HG03521 (cell line): ENCODE results near the gene TMEM245.

Experiments
- ATAC-seq: cut with Tn5 transposase; IDR thresholded peaks from one replicate; pipeline ENCODE4 v1.9.1; 2021; ENCODE audit warnings: mild to moderate bottlenecking, moderate library complexity; ENCODE audit not compliant: unreplicated experiment

The TMEM245 gene

GRCh38 chr9:109031241-109031640 is 88.5 kb downstream of the TMEM245 start:
- no peak for ATAC-seq

GRCh38 chr9:109030426-109030825 is 89.3 kb downstream of the TMEM245 start:
- no peak for ATAC-seq

DNA sequence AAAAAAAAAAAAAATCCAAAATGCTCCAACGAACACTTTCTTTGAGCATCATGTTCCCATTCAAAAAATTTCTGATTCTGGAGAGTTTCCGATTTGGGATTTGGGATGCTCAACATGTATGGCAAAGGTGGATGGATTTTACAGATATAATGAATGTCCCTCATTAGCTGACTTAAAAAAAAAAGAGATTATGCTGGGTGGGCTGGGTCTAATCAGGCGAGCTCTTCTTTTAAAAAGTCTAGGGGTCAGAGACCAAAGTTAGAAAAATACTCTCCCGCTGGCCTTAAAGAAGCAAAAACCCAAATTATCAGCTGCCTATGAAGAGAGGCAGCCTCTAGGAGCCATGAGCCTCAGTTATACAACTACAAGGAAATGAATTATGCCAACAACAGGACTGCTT is 91.3 kb downstream of the TMEM245 start:
- ATAC-seq = no peak

- no peak for ATAC-seq
Observed at GRCh38 chr9:109027176-109027575, 92.6 kb downstream of the TMEM245 start.

DNA sequence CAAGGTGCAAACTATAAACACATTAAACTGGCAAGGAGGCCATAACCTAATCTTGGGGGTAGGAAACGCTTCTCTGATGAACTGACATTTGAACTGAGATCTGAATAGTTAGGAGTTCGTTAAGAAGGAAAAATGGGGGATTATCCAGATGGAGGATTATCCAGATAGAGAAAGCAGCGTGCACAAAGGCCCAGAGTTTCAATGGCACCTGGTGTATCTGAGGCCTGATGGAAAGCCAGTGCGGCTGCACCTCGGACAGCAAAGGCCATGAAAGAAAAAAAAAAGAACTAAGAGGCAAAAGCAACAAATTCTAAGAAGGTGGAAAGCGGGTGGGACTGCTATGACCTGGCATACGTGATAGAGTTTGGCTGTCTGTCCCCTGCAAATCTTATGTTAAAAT is 93.4 kb downstream of the TMEM245 start:
- no peak for ATAC-seq

- ATAC-seq = no peak
Observed at GRCh38 chr9:109022873-109023272, 96.9 kb downstream of the TMEM245 start.

GRCh38 chr9:109020581-109021511 is 98.9 kb downstream of the TMEM245 start:
- no peak for ATAC-seq

GRCh38 chr9:109020113-109020512 is 99.6 kb downstream of the TMEM245 start:
- ATAC-seq = no peak

GRCh38 chr9:109019420-109019819 is 100.3 kb downstream of the TMEM245 start:
- ATAC-seq = no peak

GRCh38 chr9:109017493-109017892 is 102.3 kb downstream of the TMEM245 start:
- ATAC-seq = no peak

DNA sequence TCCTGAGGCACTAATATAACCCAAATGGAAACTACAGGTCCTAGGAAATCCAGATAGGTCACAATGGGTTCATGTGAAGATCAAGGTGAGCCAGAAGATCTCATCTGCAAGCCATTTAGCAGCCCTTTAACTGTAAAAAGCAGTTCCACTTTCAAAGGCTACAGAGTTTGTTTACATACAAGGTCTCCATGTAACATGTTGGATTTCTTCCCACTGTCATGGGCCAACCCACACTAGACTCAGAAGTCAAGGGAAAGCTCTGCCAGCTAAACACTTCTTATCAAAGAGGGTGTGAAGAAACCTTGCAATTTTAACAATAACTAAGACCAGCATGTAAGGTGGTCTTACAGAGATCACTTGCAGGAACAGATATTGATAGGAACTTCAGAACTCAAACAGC is 102.7 kb downstream of the TMEM245 start:
- ATAC-seq = no peak

DNA sequence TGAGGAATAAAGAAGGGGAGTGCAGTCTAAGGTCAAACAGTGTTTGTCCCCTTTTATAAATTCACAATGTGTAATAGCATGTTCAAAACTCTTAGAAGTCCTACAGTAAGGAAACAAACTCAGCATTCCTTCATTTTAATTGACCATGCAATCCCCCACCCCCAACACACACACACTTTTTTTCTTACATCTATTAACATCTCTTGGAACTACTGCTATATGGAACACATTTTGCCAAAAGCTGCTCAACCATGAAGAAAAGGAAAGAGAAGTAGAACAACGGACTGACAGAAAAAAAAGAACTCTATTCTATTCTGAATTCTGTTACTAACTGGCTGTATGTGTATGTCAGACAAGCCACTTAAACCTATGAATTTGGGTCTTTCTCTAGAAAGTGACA is 103.6 kb downstream of the TMEM245 start:
- no peak for ATAC-seq

DNA sequence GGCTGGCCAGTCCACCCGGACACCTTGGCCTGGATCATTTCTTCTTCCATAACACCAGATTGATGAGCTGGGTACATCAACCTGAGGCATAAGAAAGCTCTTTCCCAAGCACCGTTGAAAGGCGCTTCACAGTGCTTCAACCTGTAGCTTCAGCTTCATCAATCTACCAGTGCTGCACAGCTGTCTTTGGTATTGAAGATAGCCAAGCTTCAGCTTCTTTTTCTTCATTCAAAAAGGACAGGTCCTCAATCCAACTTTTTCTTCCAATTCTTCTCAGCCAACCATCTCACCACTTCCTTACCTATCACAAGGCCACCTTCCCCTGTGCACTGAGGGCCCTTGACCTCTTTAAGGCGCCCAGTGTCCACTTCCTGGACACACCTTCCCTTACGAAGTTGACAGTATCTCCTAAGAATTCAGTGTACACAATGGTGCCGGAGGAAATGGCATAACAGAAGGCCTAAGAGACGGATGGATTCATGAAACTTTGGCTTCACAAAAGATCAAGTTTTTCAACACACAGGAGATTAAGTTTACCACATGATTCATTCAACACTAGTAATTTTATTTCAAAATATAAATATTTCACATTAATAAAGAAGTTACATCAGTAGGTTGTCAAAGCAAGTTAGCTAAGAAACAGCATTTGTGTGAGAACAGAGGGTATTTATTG is 105.0 kb downstream of the TMEM245 start:
- no peak for ATAC-seq

DNA sequence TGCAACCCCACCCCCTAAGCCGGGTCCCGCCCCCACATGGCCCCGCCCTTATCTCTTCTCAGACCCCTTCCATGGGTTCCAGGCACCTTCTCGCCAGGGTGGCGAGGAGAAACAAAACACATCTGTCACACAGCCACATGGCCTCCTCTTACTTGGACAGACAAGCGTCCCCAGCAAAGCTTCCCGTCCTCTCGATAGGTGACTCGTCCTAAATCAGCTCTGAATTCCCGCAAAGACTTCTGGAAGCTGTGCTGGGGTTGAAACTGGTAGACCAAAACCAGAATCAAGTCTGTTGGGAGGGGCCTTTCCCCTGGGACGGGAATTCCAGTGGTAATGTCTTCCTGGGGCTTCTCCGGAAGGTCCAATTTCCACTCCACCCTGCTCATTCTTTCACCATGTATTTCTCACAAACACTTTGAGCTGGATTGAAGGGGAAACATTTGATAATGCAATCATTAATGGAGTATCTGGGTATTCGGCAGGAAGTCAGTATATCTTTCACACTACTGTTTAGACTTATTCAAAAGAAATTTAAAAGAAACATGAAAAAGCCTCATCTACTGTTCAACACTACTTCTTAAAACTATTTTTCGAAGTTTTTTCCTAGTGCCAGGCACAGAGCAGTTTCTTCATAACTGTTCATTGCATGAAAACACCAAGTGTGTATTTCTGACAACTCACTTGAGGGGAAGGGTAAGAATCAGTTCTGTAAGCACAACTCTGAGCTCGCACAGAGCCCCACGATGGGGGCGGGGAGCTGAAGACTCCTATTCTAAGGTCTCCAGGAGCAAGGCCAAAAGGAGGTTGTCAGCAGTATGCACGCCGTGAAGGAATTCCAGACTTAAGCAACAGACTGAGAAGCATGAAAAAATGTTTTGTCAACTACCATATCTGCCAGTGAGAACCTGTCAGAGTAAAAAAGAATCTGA is 105.8 kb downstream of the TMEM245 start:
- ATAC-seq = no peak

DNA sequence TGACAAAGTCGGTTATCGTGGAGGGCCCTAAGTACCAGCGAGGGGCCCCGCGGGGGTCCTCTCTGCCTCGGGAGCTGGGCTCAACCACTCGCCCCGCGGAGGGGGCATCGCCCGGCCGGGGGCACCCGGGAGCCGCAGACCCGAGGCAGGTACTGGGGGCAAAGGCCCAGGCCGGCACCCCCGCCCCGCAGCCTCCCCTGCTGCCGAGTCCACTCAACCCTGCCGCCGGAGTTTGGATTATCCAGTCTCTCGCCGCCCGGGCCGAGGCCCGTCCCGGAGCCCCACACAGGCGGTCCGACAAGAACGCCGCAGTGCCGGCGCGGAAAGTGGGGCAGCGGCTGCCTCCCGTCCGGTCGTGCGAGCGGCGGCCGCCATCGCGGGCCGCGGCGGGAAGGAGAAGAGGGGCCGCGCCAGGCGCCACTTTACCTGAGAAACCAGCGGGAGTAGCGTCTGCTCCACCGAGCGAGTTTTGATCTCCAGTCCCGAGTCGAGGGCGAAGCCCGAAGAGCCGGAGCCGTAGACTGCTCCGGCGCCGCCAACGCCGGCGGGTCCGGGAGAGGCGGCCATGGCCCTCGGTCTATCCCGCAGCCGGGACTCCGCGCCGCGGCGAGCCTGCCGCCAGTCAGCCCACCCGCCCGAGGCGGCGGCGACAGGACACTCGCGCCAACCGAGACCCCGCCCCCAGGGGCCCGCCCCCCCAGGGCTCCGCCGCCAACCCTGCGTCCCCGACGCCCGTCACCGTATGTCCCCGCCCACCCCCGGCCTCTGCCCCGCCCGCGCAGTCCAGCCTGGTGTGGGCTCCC is 106.7 kb downstream of the TMEM245 start, which contains the start of gene CTNNAL1:
Gene CTNNAL1, minus strand, starts transcription at position 624 of the 803 bp plus-strand sequence. Its CDS starts 57 bp downstream, at position 567.
- peak; percentile 72 for ATAC-seq

- ATAC-seq = peak; percentile 3
Observed at GRCh38 chr9:109012009-109012875, 107.5 kb downstream of the TMEM245 start.

GRCh38 chr9:109011231-109011671 is 108.5 kb downstream of the TMEM245 start:
- ATAC-seq = no peak

DNA sequence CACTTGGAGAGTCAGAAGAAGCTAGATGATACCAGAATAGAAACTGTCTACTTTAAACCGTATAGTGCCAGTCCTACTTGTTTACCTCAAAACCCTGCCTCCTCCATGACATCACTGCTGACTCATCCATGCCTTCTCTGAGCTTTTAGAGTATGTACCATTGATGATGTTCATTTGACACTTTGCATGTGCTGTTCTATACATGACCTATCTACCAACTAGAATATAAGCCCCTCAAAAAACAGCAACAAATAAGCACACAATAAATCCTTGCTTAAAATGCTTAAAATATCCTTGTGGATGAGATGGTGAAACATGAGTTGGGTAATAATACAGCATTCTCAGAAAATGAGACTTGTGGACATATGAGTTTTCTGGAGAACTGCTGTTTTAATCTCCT is 109.0 kb downstream of the TMEM245 start:
- ATAC-seq = peak; percentile 27

DNA sequence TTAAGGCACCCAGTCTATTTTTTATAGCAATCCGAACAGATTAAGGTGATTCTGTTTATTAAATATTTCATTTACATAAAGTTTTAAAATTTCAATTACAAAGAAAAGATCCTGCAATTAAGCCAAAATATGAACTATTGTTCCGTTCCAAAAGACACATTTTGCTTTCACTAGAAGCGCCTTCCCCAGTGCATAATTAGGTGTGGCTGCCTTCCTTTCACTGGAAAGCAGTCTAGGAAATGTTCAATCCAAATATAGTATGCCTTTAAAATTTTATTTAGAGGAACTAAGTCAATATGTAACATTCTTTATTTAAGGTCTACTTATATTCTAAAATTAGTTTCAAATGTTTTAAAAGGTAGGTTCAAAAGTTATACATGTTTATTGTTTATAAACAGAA is 114.1 kb downstream of the TMEM245 start:
- no peak for ATAC-seq
